Lower leg skin (tissue), 3 donors: ENCODE data around the gene ESYT2.

ENCODE experiments used
- CTCF ChIP-seq, 3 donors: fragments of 450-650 bp; IDR thresholded peaks; one replicate each; pipeline ENCODE4 v1.5.1; 2016; ENCODE audit warnings: antibody characterized with exemption in 3 of 3, mild to moderate bottlenecking in 3 of 3, moderate library complexity in 2 of 3
- POLR2A ChIP-seq, 2 donors: fragments of 450-650 bp; IDR thresholded peaks; one replicate each; pipeline ENCODE4 v1.6.1; 2016 to 2017; ENCODE audit warnings: antibody characterized with exemption in 2 of 2, mild to moderate bottlenecking in 1 of 2, moderate library complexity in 1 of 2

GRCh38 chr7:158791107-158791506 lies 38.2 kb downstream of the ESYT2 start:
- TF ChIP-seq CTCF (IDR thresholded peaks at IDR 0.05): no peak
- no peak for TF ChIP-seq POLR2A (IDR thresholded peaks at IDR 0.05)
